Measurements from ENCODE around the gene ECSIT. TPM values are rescaled to one million over a fixed set of nuclear protein-coding genes. Genes with fewer than 3 reads are reported as not detected.

The ECSIT gene
- polyA plus RNA-seq, 4 donors: 39.9 to 106 (median 86.9) TPM

- FAIRE-seq (no peak), DNase-seq (no peak)
- H3K9me3 ChIP-seq (ENCODE audit: control insufficient read depth in 2 of 2, insufficient read depth in 1 of 2, low read depth in 1 of 2, low read length in 1 of 2): no peaks in the 10 kb centered on the region
- H3K27me3 ChIP-seq (ENCODE audit: control insufficient read depth in 3 of 3, insufficient read depth in 3 of 3, low read length in 3 of 3): peaks cover 0 to 31% (median 4%) of the 10 kb centered on the region in 3 donors
- 60 to 72% (median 60%) methylated on average over 5 of the region's 5 CpGs for WGBS, 3 donors
- H3K36me3 ChIP-seq (ENCODE audit: control insufficient read depth in 3 of 3, insufficient read depth in 2 of 3, low read depth in 1 of 3, low read length in 3 of 3): no peaks in the 10 kb centered on the region
- H3K4me3 ChIP-seq (ENCODE audit: low read depth in 1 of 3, low read length in 3 of 3): peak overlapping the region in 1 of 3 donors; percentile 22
- H3K27ac ChIP-seq (ENCODE audit: low read depth in 1 of 3, low read length in 2 of 3): peak overlapping the region in 2 of 3 donors; percentile 45 to 51
- peaks cover 0 to 3% (median 1%) of the 10 kb centered on the region in 3 donors for H3K4me1 ChIP-seq (ENCODE audit: control insufficient read depth in 3 of 3, insufficient read depth in 2 of 3, low read depth in 1 of 3, low read length in 2 of 3)
Measured at GRCh38 chr19:11540645-11541044, 11.7 kb upstream of the ECSIT start.

GRCh38 chr19:11539495-11540365 is 10.8 kb upstream of the ECSIT start:
- no peak for FAIRE-seq
- H3K4me3 ChIP-seq (ENCODE audit: low read depth in 1 of 3, low read length in 3 of 3): peak overlapping the region in 1 of 3 donors; percentile 41

GRCh38 chr19:11538232-11539036 is 9.5 kb upstream of the ECSIT start, which contains the start of gene CNN1:
Gene CNN1 (plus strand): TSS chr19:11538851. CDS start chr19:11538928, 77 bp downstream.
- peaks cover 0 to 5% (median 3%) of the 10 kb centered on the region in 3 donors for H3K4me1 ChIP-seq (ENCODE audit: control insufficient read depth in 3 of 3, insufficient read depth in 2 of 3, low read depth in 1 of 3, low read length in 2 of 3)
- 22 to 39% (median 28%) methylated on average over 20 to 21 of the region's 21 CpGs for WGBS, 3 donors
- peak within 1 kb of the TSS in 1 of 3 donors; percentile 41 for H3K4me3 ChIP-seq (ENCODE audit: low read depth in 1 of 3, low read length in 3 of 3)
- FAIRE-seq: no peak
- no peaks in the 10 kb centered on the region for H3K9me3 ChIP-seq (ENCODE audit: control insufficient read depth in 2 of 2, insufficient read depth in 1 of 2, low read depth in 1 of 2, low read length in 1 of 2)
- H3K36me3 ChIP-seq (ENCODE audit: control insufficient read depth in 3 of 3, insufficient read depth in 2 of 3, low read depth in 1 of 3, low read length in 3 of 3): no peaks in the 10 kb centered on the region
- DNase-seq: peak in 1 of 2 donors; percentile 44
- H3K27me3 ChIP-seq (ENCODE audit: control insufficient read depth in 3 of 3, insufficient read depth in 3 of 3, low read length in 3 of 3): peaks cover 0 to 34% (median 4%) of the 10 kb centered on the region in 3 donors
- peak within 1 kb of the TSS in 2 of 3 donors; percentile 72 to 79 for H3K27ac ChIP-seq (ENCODE audit: low read depth in 1 of 3, low read length in 2 of 3)

More at GRCh38 chr19:11539495-11540365, 10.8 kb upstream of the ECSIT start:
- H3K36me3 ChIP-seq (ENCODE audit: control insufficient read depth in 3 of 3, insufficient read depth in 2 of 3, low read depth in 1 of 3, low read length in 3 of 3): no peaks in the 10 kb centered on the region
- H3K9me3 ChIP-seq (ENCODE audit: control insufficient read depth in 2 of 2, insufficient read depth in 1 of 2, low read depth in 1 of 2, low read length in 1 of 2): no peaks in the 10 kb centered on the region
- 11 to 17% (median 13%) methylated on average over 29 to 36 of the region's 36 CpGs for WGBS, 3 donors
- H3K4me1 ChIP-seq (ENCODE audit: control insufficient read depth in 3 of 3, insufficient read depth in 2 of 3, low read depth in 1 of 3, low read length in 2 of 3): peaks cover 0 to 5% (median 3%) of the 10 kb centered on the region in 3 donors
- H3K27me3 ChIP-seq (ENCODE audit: control insufficient read depth in 3 of 3, insufficient read depth in 3 of 3, low read length in 3 of 3): peaks cover 0 to 34% (median 4%) of the 10 kb centered on the region in 3 donors
- peak in 1 of 2 donors; percentile 29 for DNase-seq
- H3K27ac ChIP-seq (ENCODE audit: low read depth in 1 of 3, low read length in 2 of 3): peak overlapping the region in 2 of 3 donors; percentile 65 to 79

- Histone ChIP-seq H3K4me1 (ENCODE audit: control insufficient read depth in 3 of 3, insufficient read depth in 2 of 3, low read depth in 1 of 3, low read length in 2 of 3) (peaks cover 0 to 5% (median 3%) of the 10 kb centered on the region in 3 donors), H3K36me3 (ENCODE audit: control insufficient read depth in 3 of 3, insufficient read depth in 2 of 3, low read depth in 1 of 3, low read length in 3 of 3) (no peaks in the 10 kb centered on the region), H3K27me3 (ENCODE audit: control insufficient read depth in 3 of 3, insufficient read depth in 3 of 3, low read length in 3 of 3) (peaks cover 0 to 30% (median 4%) of the 10 kb centered on the region in 3 donors), H3K27ac (ENCODE audit: low read depth in 1 of 3, low read length in 2 of 3) (peak overlapping the region in 2 of 3 donors; percentile 52 to 88), H3K9me3 (ENCODE audit: control insufficient read depth in 2 of 2, insufficient read depth in 1 of 2, low read depth in 1 of 2, low read length in 1 of 2) (no peaks in the 10 kb centered on the region), H3K4me3 (ENCODE audit: low read depth in 1 of 3, low read length in 3 of 3) (peak overlapping the region in 1 of 3 donors; percentile 37)
- peak; percentile 76 to 93 for DNase-seq
- 11 to 14% (median 14%) methylated on average over 52 to 54 of the region's 54 CpGs for WGBS, 3 donors
- FAIRE-seq: no peak
Measured at GRCh38 chr19:11535792-11536595, 7.1 kb upstream of the ECSIT start.

GRCh38 chr19:11534948-11535347 is 6.0 kb upstream of the ECSIT start:
- Histone ChIP-seq H3K9me3 (ENCODE audit: control insufficient read depth in 2 of 2, insufficient read depth in 1 of 2, low read depth in 1 of 2, low read length in 1 of 2) (no peaks in the 10 kb centered on the region), H3K4me1 (ENCODE audit: control insufficient read depth in 3 of 3, insufficient read depth in 2 of 3, low read depth in 1 of 3, low read length in 2 of 3) (peaks cover 0 to 5% (median 3%) of the 10 kb centered on the region in 3 donors), H3K4me3 (ENCODE audit: low read depth in 1 of 3, low read length in 3 of 3) (no peak overlapping the region), H3K36me3 (ENCODE audit: control insufficient read depth in 3 of 3, insufficient read depth in 2 of 3, low read depth in 1 of 3, low read length in 3 of 3) (no peaks in the 10 kb centered on the region), H3K27ac (ENCODE audit: low read depth in 1 of 3, low read length in 2 of 3) (no peak overlapping the region), H3K27me3 (ENCODE audit: control insufficient read depth in 3 of 3, insufficient read depth in 3 of 3, low read length in 3 of 3) (peaks cover 0 to 21% (median 0%) of the 10 kb centered on the region in 3 donors)
- FAIRE-seq (no peak), DNase-seq (no peak)
- WGBS, 3 donors: 56 to 62% (median 61%) methylated on average over 5 of the region's 5 CpGs

- 79 to 95% (median 85%) methylated on average over 1 of the region's 1 CpG for WGBS, 3 donors
- Histone ChIP-seq H3K27ac (ENCODE audit: low read depth in 1 of 3, low read length in 2 of 3) (no peak overlapping the region), H3K9me3 (ENCODE audit: control insufficient read depth in 2 of 2, insufficient read depth in 1 of 2, low read depth in 1 of 2, low read length in 1 of 2) (no peaks in the 10 kb centered on the region), H3K4me1 (ENCODE audit: control insufficient read depth in 3 of 3, insufficient read depth in 2 of 3, low read depth in 1 of 3, low read length in 2 of 3) (peaks cover 0 to 5% (median 3%) of the 10 kb centered on the region in 3 donors), H3K4me3 (ENCODE audit: low read depth in 1 of 3, low read length in 3 of 3) (no peak overlapping the region), H3K36me3 (ENCODE audit: control insufficient read depth in 3 of 3, insufficient read depth in 2 of 3, low read depth in 1 of 3, low read length in 3 of 3) (no peaks in the 10 kb centered on the region), H3K27me3 (ENCODE audit: control insufficient read depth in 3 of 3, insufficient read depth in 3 of 3, low read length in 3 of 3) (peaks cover 0 to 17% (median 0%) of the 10 kb centered on the region in 3 donors)
- DNase-seq (no peak), FAIRE-seq (no peak)
Measured at GRCh38 chr19:11534538-11534937, 5.6 kb upstream of the ECSIT start.

- peak; percentile 77 to 82 for DNase-seq
- H3K4me3 ChIP-seq (ENCODE audit: low read depth in 1 of 3, low read length in 3 of 3): no peak overlapping the region
- H3K4me1 ChIP-seq (ENCODE audit: control insufficient read depth in 3 of 3, insufficient read depth in 2 of 3, low read depth in 1 of 3, low read length in 2 of 3): peaks cover 0 to 11% (median 8%) of the 10 kb centered on the region in 3 donors
- no peak for FAIRE-seq
- H3K9me3 ChIP-seq (ENCODE audit: control insufficient read depth in 2 of 2, insufficient read depth in 1 of 2, low read depth in 1 of 2, low read length in 1 of 2): no peaks in the 10 kb centered on the region
- WGBS, 3 donors: 19 to 24% (median 21%) methylated on average over 9 of the region's 9 CpGs
- H3K36me3 ChIP-seq (ENCODE audit: control insufficient read depth in 3 of 3, insufficient read depth in 2 of 3, low read depth in 1 of 3, low read length in 3 of 3): peaks cover 0 to 6% (median 0%) of the 10 kb centered on the region in 3 donors
- peaks cover 0 to 3% (median 0%) of the 10 kb centered on the region in 3 donors for H3K27me3 ChIP-seq (ENCODE audit: control insufficient read depth in 3 of 3, insufficient read depth in 3 of 3, low read length in 3 of 3)
- H3K27ac ChIP-seq (ENCODE audit: low read depth in 1 of 3, low read length in 2 of 3): no peak overlapping the region
Measured at GRCh38 chr19:11530432-11530831, 1.5 kb upstream of the ECSIT start.
